GM21367 (cell line): Measurements from ENCODE around the gene OR7A10.

Experiments
- ATAC-seq: cut with Tn5 transposase; IDR thresholded peaks from one replicate; pipeline ENCODE4 v1.9.1; 2021; ENCODE audit not compliant: unreplicated experiment

OR7A10 gene

DNA sequence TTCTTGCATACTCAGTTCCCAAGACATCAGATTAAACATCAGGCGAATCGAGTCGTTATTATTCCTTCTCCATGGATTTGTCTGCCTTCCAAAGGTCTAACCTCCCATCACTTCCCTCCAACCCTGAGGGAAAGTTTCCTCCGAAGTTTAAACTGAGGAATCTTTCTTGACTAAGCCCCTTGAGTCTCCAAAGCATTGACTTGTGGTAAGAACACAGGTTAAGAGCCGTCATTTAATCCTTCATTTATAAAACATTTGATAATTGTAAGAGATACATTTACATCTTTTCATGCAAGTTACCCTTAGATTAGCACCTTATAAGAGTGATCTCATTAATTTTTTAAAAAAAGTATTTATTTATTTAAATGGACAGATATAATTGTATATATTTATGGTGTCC is at the start of gene OR7A10:
OR7A10 (minus strand) TSS at position 101 of the 400 bp plus-strand sequence. CDS start 7,045 bp downstream, outside the sequence.
- no peak for ATAC-seq

DNA sequence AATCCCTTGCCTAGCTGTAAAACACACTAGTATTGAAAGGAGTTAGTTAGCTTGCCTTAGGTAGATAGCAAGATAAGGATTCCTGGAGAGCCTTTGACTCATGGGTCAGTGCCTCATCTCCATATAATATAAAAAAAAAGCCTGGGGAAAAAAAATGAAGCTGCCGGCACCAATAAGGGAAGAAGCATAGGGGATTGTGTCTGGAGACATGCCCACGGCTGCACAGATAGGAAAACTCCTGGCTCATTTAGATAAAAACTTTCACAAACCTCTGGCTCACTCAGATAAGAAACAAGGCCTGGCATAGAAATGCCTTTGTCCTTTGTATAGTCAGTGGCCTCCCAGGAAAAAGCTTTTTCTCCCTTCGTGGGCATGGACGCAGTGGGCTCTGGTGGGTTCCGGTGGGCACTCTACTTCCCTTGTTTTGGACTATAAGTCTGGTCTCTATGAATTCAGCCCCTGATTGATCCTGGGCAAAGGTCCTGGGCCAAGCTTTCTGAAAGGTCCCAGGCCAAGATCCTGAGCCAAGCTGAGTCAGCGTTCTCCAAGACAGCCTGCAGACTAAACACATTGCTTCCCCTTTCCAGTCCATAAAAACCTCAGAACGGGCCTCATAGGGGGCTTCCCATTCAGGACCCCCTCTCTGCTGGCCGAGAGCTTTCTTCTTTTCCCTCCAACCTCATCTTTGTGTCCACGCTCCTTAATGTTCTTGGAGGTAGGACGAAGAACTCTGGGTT is 42.1 kb upstream of the OR7A10 start:
- no peak for ATAC-seq

DNA sequence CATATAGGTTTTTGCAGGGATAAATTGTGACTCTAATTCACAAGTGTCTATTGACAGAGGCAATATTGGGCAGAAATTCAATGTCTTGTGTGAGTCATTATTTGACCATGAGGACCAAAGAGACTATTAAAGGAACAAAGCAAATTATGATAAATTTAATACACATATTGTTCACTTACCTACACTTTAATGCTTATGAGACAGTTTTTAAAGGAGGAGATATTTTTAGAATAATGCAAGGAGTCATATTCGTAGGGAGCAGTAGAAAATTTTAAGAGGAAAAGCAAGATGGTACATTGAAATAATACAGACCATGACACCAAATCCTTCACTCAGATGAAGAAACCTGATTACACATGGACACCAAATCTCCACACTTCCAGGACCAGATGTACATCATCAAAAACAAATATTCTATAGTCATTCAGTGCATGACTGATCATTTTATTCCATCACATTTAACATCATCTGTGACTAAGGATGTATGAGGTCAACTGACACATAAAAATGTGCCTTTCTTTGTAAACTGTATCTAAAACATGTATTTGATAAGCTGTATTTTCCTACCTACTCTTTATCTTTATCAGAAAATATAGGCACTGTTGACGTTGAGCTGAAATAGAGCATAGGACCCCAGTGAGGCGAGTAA is 41.4 kb upstream of the OR7A10 start:
- ATAC-seq = no peak

DNA sequence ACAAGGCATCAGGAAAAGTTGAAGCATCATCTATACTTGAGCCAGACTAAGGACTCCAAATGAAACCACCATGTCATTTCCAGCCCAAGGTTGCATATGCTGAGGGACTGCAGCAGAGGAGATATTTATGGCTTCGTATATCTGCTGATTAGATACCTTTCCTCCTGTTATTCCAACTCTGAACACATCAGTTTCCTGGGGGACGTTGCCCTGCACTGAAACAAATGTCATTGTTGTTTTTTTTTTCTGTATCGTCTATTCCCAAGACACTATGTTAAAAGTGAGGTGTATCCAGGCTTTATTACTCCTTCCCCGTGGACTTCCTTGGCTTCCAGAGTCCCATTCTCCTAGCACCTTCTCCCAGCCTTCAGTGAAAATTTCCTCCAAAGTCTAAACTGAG is 37.3 kb upstream of the OR7A10 start, which contains the start of gene OR7A17:
OR7A17 (minus strand) TSS at position 101 of the 400 bp plus-strand sequence. CDS start 4,777 bp downstream, outside the sequence.
- no peak for ATAC-seq

DNA sequence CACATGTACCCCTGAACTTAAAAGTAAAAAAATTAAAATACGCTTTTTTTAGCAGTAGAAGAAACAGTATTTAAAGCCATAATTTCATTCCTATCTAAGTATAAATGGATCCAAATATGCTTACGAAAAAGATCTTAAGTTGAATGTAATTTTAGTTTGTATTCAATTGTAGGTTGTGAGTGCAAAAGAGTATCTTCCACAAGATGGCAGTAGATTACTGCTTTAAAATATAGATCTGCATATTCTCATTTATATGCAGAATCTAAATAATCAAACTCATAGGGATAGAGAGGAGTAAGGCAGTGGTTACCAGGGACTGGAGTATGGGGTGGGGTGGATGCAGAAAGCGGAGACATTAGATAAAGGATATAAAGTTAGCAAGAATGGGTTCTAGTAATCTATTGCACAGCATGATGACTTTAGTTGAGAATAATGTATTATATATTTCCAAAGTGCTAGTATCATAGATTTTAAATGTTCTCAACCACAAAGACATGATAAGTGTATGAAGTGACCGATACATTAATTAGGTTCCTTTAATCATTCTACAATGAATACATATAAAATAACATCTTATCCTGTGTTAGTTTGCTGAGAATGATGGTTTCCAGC is 23.0 kb upstream of the OR7A10 start:
- ATAC-seq = no peak

DNA sequence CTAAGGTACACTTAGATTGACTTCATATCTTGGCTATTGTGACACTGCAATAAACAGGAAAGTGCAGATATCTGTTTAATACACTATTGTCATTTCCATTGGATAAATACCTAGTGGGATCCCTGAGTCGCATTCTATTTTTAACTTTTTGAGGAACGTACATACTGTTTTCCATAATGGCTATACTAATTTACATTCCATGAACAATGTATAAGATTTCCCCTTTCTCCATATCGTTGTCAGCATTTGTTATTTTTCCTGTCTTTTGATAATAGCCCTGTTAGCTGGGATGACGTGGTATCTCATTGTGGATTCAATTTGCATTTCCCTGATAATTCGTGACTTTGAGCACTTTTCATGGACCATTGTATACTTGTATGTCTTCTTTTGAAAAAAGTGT is 19.8 kb upstream of the OR7A10 start:
- ATAC-seq = no peak

DNA sequence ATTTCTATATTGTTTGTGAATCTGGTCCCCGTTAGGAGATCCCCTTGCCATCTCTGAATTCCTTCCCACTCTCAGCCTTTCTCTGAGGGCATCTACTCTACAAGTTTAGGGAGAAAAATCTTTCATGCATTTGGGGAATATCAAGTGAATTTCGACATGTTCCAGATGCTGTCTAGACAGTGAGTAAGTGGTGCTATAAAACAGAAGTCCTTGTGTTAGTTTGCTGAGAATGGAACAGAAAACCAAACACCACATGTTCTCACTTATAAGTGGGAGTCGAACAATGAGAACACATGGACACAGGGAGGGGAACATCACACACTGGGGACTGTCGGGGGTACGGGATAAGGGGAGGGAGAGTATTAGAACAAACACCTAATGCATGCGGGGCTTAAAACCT is 5.1 kb downstream of the OR7A10 start:
- no peak for ATAC-seq

DNA sequence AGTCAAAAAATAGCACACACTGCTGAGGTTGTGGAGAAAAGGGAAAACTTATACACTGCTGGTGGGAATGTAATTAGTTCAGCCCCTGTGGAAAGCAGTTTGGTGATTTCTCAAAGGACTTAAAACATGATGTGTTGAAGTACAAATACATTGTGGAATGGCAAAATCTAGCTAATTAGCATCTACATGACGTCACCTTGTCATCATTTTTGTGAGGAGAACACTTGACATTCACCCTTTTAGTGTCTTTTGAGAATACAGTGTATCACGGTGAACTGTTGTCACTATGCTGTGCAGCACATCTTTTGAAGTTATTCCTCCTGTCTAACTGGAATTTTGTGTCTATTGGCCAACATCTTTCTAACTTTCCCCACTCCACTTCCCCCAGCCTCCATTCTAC is 5.6 kb downstream of the OR7A10 start:
- no peak for ATAC-seq

DNA sequence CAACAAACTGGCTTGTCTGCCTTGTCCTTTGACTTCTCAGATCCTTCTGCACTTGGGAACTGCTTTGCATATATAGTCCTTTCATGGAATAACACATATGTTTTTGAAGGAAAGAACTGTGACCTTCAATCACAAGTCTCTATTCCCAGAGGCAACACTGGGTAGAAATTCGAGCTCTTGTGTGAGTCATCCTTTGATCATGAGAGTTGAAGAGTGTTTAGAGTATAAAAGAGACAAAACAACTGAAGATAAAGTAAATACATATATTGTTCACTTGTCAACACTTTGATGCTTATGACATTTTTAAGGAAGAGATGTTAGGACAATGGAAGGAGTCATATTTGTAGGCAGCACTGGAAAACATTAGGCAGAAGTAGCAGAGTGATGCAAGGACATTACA is 8.5 kb downstream of the OR7A10 start:
- ATAC-seq = no peak

DNA sequence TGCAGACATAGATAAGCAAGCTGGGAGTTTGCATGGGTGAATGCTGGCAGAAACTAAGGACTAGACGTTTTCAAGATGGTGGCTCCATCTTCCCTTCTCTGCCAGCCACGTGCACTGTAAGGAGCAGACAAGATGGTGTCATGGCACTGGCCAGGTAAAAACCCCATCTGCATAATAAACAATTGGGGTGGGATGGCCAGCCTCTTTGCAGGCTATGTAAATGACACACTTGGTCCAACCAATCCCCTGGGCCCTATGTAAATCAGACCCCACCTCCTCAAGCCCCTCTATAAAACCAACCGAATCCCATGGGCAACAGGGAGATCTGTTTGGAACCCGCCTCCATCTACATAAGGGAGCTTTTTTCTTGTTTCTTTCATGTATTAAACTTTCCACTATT is 11.3 kb downstream of the OR7A10 start:
- ATAC-seq = no peak

DNA sequence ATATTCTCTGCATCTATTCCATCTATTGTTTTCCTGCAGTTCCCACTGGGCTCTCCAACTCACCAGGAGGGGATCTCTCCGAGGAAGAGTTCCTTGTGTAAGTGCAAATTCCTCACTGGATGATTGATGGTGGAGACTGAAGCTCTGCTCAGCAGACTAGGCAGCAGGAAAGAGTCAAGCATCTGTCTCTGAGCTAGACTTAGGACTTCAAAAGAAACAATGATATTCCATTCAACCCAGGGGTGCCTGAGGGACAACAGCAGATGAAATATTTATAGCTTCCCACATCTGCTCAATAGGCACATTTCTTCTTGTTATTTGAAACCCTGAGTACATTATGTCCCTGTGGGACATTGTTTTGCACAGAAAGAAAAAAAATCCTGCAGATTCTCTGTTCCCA is 13.7 kb downstream of the OR7A10 start, which contains the start of the genes OR7A5 and OR7C1:
OR7A5 (minus strand) TSS at position 175 of the 400 bp plus-strand sequence. CDS start 6,944 bp downstream, outside the sequence.
OR7C1 (minus strand) TSS at position 175 of the 400 bp plus-strand sequence. CDS start 35,049 bp downstream, outside the sequence.
- no peak for ATAC-seq

DNA sequence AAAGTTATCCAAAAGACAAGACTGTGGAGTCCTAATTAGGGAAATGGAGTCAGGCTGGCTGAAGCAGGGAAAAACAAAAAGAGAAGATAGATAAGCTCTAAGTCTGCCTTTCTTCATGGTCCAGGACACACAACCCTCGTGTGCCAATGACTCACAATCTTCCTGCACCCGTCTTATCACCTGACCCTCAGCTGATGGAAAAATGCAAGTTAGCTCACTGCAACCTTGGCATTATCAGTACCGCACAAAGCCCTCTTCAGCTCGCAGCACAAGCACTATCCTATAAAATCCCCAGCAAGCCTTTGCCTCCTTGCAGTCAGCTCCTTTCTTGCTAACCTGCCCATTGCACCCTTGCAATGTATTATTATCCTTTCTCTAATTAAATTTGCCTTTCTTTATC is 18.0 kb downstream of the OR7A10 start:
- no peak for ATAC-seq

DNA sequence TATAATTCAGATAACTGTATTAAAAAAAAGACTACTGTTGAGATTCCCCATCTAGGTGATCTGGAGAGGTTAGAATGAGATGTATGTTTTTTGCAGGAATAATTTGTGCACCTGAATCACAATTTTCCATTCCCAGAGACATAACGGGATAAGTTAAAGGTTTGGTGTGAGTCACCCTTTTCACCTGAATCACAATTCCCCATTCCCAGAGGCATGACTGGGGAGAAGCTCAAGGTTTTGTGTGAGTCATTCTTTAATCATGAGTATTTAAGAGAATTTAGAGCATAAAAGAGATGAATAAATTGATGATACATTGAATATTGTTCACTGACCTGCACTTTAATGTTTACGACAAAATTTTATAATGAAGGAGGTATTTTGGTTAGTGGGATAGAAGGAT is 22.7 kb downstream of the OR7A10 start:
- no peak for ATAC-seq

DNA sequence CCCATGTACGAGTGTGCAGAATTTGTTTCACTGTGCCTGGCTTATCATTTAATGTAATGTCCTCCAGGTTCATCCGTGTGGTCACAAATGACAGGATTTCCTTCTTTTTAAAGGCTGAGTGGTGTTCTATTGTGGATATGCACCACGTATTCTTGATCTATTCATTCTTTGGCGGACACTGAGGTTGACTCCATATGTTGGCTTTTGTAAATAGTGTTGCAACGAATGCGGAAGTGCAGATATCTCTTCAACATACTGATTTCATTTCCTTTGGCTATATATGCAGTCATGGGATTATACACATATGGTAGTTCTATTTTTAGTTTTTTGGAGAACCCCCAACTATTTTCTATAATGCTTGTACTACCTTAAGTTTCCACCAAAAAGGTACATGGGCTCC is 26.8 kb downstream of the OR7A10 start:
- ATAC-seq = no peak

DNA sequence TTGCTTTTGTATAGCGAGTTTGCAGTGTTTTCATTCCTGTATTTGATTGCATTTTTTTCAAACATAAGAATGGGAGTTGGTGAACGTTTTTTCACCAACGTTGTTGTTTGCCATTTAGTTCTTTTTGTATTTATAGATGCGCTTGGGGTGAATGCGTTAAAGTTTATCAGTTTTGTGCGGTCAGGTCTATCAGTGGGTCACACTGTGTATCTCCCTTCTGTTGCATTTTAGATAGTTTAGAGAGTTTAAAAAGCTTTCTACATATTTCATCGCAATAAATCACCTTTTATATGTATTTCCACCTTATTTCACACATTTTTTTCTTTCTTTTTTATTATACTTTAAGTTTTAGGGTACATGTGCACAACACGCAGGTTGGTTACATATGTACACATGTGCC is 30.1 kb downstream of the OR7A10 start:
- ATAC-seq = no peak

DNA sequence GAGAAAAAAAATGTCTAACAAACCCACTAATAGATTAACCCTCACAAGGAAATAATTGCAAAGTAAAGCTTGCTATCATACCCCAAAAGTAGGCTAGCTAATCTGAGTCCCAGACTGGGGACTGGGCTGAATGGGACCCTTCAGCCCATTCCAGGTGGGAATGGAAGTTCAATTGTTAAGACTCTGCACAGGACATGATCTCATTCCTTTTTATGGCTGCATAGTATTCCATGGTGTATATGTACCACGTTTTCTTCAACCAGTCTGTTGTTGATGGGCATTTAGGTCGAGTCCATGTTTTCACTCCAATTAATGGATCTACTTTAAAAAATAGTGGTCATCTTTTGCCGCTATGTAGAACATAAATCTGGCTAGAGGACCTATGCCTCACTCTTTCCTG is 31.7 kb downstream of the OR7A10 start:
- no peak for ATAC-seq

DNA sequence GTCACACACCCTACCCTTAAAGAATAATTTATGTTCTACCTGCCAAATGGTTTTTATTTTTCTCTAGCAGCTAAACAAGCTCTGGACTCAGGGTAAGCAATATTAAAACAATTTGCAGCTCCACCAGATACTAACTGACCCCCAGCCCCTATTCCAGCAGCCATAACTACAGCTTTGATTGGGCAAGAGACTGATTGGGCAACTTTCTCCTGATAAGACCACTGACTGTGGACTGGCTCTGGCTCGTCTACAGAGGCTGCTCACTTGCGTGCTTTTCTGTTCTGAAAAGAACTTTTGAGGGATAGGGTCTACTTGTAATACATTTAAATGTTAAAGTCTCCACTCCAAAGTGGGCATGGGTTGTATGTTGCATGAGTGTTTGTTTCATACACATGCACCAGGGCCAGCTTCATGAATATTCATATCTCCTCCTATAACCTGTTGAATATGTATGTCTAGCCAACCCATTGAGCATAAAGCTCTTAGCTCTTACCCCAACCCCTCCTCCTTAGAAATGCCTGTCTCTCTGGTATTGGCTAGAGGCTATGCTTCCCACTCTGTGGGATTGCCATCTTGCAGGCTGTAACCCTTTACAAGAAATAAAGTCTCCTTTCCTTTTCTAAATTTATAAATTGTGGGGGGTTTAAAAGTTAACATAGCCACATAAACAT is 33.6 kb downstream of the OR7A10 start:
- ATAC-seq = no peak

DNA sequence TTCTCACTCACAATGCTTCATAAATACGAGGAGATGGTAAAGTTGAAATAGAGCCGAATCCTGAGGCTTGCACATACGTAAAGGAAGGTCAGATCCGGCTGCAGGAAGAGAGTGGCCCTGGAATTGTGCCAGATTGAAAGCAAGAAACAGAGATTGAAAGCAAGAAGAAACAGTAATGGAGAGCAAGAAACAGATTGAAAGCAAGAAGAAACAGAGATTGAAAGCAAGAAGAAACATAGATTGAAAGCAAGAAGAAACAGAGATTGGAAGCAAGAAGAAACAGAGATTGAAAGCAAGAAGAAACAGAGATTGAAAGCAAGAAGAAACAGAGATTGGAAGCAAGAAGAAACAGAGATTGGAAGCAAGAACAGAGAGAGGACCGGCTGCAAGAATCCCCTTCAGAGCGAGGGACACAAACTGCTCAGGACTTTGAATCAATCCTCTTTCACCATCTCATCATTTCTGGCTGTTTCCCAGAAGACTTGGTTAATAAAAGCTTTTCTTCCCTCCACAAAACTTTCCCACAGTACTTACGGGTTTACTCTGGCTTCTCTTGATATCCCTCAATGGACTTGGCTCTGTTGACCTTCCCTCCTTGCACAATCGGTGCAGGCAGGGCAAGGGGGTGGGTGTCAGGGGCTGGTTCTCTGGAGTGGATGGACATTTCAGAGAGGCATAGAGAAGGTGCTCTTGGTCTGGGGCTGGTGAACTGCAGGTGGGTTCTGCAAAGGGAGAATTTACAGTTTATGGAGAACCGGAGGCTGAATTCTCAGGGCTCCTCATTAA is 39.3 kb downstream of the OR7A10 start:
- ATAC-seq = no peak

DNA sequence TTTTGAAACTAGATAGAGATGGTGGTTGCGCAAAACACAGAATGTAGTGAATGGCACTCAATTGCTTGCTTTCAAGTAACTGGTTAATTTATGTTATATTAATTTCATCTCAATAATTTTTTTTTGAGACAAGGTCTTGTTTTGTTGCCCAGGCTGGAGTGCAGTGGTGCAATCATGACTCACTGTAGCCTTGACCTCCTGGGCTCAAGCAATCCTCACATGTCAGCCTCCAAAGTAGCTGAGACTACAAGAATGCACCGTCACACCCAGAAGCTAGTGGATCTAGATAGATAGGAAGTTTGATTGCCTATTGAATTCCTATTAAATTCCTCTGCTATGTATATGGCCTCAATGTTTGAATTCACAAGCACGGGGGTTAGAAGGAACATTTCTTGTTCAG is 44.0 kb downstream of the OR7A10 start:
- no peak for ATAC-seq

DNA sequence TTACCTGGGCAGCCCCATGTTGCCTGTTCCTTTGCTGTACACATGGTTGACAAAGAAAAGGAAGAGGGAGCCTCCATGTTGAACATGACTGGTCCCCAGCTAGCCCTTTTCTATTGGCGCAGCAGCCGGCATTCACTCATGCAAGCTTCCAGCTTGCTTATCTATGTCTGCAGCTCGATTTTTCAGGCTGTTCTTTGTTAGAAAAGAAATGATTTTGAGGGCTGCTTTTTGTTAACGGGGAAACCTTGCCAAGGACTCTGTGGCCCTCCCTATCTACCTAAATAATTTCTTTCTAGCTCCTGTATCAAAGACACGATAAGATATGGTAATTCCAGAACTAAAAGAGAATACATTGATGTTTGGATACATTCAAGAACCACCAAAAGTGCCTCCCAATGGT is 50.0 kb downstream of the OR7A10 start:
- no peak for ATAC-seq

DNA sequence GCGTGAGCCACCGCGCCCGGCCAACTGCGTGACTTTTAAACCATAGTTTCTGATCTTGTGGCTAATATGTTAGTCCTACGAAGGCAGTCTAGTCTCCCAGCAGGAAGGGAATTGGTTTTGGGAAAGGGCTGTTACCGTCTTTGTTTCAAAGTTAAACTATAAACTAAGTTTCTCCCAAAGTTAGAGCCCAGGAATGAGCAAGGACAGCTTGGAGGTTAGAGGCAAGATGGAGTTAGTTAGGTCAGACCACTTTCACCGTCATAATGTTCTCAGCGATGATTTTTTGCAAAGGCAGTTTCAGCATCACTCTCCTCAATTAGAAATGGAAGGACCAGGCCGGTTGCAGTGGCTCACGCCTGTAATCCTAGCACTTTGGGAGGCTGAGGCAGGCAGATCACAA is 52.7 kb downstream of the OR7A10 start:
- ATAC-seq = no peak
